MM.1S (cell line): ENCODE results near the gene ZBTB7B.

ENCODE experiments used
- DNase-seq: peaks from one replicate; pipeline ENCODE4 v3.0.0-alpha.2; 2015
- H2AFZ ChIP-seq: fragments of 300-600 bp; sonication (generic); 2 replicates; pipeline ENCODE4 v1.6.0; 2016; ENCODE audit warnings: antibody characterized with exemption, low read length
- H3F3A ChIP-seq: fragments of 300-600 bp; sonication (generic); 2 replicates; pipeline ENCODE4 v1.6.1; 2016; ENCODE audit warnings: mild to moderate bottlenecking, antibody characterized with exemption, low read length, moderate library complexity, mixed read lengths; ENCODE audit not compliant: insufficient read depth
- H3K27ac ChIP-seq: fragments of 300-600 bp; sonication (generic); 2 replicates; pipeline ENCODE4 v1.5.1; 2016; ENCODE audit warnings: mild to moderate bottlenecking, low read length
- H3K27me3 ChIP-seq: fragments of 300-600 bp; sonication (generic); replicated peaks from 2 replicates; pipeline ENCODE4 v1.6.0; 2016; ENCODE audit warnings: low read length; ENCODE audit not compliant: insufficient read depth
- H3K36me3 ChIP-seq: fragments of 300-600 bp; sonication (generic); replicated peaks from 2 replicates; pipeline ENCODE4 v1.6.1; 2016; ENCODE audit warnings: mild to moderate bottlenecking, low read length, mixed read lengths; ENCODE audit not compliant: insufficient read depth
- H3K4me1 ChIP-seq: fragments of 300-600 bp; sonication (generic); 2 replicates; pipeline ENCODE4 v1.6.1; 2016; ENCODE audit warnings: low read length, mixed read lengths
- H3K4me2 ChIP-seq: fragments of 300-600 bp; sonication (generic); 2 replicates; pipeline ENCODE4 v1.6.0; 2016; ENCODE audit warnings: low read depth, low read length
- H3K4me3 ChIP-seq: fragments of 300-600 bp; sonication (generic); 2 replicates; pipeline ENCODE4 v1.5.1; 2016; ENCODE audit warnings: low read length, mixed read lengths
- H3K79me2 ChIP-seq: fragments of 300-600 bp; sonication (generic); 2 replicates; pipeline ENCODE4 v1.6.1; 2016; ENCODE audit warnings: mixed run types, low read length, mixed read lengths
- H3K9ac ChIP-seq: fragments of 300-600 bp; sonication (generic); 2 replicates; pipeline ENCODE4 v1.6.1; 2016; ENCODE audit warnings: low read length, mixed read lengths
- H3K9me2 ChIP-seq: fragments of 300-600 bp; sonication (generic); replicated peaks from 2 replicates; pipeline ENCODE4 v1.6.1; 2016; ENCODE audit warnings: mild to moderate bottlenecking, low read length, mixed read lengths; ENCODE audit not compliant: insufficient read depth
- H3K9me3 ChIP-seq: fragments of 300-600 bp; sonication (generic); replicated peaks from 2 replicates; pipeline ENCODE4 v1.6.1; 2016; ENCODE audit warnings: mild to moderate bottlenecking, low read length, mixed read lengths; ENCODE audit not compliant: insufficient read depth
- H4K20me1 ChIP-seq: fragments of 300-600 bp; sonication (generic); 2 replicates; pipeline ENCODE4 v1.6.1; 2016; ENCODE audit warnings: mild to moderate bottlenecking, low read length, moderate library complexity, mixed read lengths; ENCODE audit not compliant: insufficient read depth
- EZH2 ChIP-seq: fragments of 300-600 bp; sonication (generic); optimal IDR thresholded peaks from 2 replicates; pipeline ENCODE3; 2017; ENCODE audit warnings: low read depth, mild to moderate bottlenecking, antibody characterized with exemption, low read length, mixed read lengths
- EZH2phosphoT487 ChIP-seq: fragments of 300-600 bp; sonication (generic); IDR thresholded peaks from 2 replicates; pipeline ENCODE4 v1.6.1; 2018; ENCODE audit warnings: antibody characterized with exemption, low read length
- TF ChIP-seq, protein P1 (sequence below): fragments of 300-600 bp; sonication (generic); IDR thresholded peaks from 2 replicates; pipeline ENCODE4 v1.5.1; 2016; ENCODE audit warnings: antibody characterized with exemption, low read length, mixed read lengths

The ZBTB7B gene

DNA sequence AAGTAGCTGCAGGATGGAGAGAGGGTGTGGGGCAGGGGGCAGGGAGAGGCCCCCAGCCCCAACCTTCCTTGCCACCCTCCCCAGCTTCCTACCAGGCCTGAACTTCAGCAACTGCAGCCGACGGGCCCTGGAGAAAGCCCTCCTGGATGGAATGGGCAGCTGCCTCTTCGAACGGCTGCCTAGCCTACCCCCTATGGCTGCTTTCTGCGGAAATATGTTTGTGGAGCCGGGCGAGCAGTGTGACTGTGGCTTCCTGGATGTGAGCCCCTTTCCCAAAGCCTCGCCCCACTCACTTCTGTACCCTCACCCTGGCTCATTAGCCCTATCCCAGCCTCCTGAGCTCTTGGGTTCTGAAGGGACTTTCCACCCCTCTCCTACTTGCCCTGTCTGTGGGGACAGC lies 54.5 kb downstream of the ZBTB7B start:
- Histone ChIP-seq H3K4me3 (no peak overlapping the region), H3K36me3 (peaks cover 2% of the 10 kb centered on the region; the same call in 1 of the 2 replicates), H3K9ac (no peak overlapping the region), H3K4me2 (no peak overlapping the region), H3K9me2 (no peaks in the 10 kb centered on the region), H4K20me1 (no peaks in the 10 kb centered on the region), H3K79me2 (peaks cover 25% of the 10 kb centered on the region), H3F3A (no peaks in the 10 kb centered on the region), H3K27ac (no peak overlapping the region), H2AFZ (no peak overlapping the region), H3K9me3 (no peaks in the 10 kb centered on the region), H3K27me3 (no peaks in the 10 kb centered on the region), H3K4me1 (peaks cover 13% of the 10 kb centered on the region)
- TF ChIP-seq EZH2 (no peak), EZH2phosphoT487 (no peak)
- TF ChIP-seq, protein P1, sequence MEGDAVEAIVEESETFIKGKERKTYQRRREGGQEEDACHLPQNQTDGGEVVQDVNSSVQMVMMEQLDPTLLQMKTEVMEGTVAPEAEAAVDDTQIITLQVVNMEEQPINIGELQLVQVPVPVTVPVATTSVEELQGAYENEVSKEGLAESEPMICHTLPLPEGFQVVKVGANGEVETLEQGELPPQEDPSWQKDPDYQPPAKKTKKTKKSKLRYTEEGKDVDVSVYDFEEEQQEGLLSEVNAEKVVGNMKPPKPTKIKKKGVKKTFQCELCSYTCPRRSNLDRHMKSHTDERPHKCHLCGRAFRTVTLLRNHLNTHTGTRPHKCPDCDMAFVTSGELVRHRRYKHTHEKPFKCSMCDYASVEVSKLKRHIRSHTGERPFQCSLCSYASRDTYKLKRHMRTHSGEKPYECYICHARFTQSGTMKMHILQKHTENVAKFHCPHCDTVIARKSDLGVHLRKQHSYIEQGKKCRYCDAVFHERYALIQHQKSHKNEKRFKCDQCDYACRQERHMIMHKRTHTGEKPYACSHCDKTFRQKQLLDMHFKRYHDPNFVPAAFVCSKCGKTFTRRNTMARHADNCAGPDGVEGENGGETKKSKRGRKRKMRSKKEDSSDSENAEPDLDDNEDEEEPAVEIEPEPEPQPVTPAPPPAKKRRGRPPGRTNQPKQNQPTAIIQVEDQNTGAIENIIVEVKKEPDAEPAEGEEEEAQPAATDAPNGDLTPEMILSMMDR = no peak
- no peak for DNase-seq

DNA sequence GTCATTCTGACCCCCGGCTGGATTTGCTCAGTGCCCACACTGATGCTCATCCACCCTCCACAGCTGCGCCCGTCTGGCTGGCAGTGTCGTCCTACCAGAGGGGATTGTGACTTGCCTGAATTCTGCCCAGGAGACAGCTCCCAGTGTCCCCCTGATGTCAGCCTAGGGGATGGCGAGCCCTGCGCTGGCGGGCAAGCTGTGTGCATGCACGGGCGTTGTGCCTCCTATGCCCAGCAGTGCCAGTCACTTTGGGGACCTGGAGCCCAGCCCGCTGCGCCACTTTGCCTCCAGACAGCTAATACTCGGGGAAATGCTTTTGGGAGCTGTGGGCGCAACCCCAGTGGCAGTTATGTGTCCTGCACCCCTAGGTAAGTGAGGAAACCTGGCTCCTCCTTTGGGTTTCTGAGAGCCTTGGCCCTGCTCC lies 55.2 kb downstream of the ZBTB7B start:
- H4K20me1 ChIP-seq = no peaks in the 10 kb centered on the region
- peaks cover 18% of the 10 kb centered on the region for H3K79me2 ChIP-seq
- no peaks in the 10 kb centered on the region for H3K9me3 ChIP-seq
- no peak for DNase-seq
- peaks cover 10% of the 10 kb centered on the region for H3K4me1 ChIP-seq
- no peak overlapping the region for H2AFZ ChIP-seq
- no peak overlapping the region for H3K4me2 ChIP-seq
- H3K9ac ChIP-seq = no peak overlapping the region
- no peaks in the 10 kb centered on the region for H3K27me3 ChIP-seq
- no peaks in the 10 kb centered on the region for H3K9me2 ChIP-seq
- TF ChIP-seq, protein P1 = peak; percentile 19; the same call in 1 of the 2 replicates
- TF ChIP-seq EZH2 = no peak
- H3K4me3 ChIP-seq = no peak overlapping the region
- peaks cover 2% of the 10 kb centered on the region; the same call in 1 of the 2 replicates for H3K36me3 ChIP-seq
- 0 out of 2 replicates have a peak, but pooled peaks cover 2% of the 10 kb centered on the region for H3F3A ChIP-seq
- H3K27ac ChIP-seq = no peak overlapping the region

DNA sequence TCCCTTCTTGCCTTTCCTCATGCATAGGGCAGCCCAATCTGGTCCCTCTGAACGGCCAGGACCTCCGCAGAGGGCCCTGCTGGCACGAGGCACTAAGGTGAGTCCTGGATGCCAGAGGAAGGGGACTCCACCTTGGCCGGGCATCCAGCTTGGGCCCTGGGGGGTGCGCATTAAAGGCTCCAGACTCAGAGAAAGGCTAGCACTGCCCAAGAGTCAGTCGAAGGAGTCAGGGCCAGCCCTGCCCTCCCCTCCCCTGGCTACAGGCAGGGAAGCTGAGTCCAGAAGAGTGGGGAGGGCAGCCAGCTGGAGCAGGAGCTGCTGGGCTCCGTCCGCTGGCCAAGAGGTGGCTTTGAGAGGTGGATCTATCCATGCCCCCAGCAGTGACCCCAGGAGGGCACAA lies 58.1 kb downstream of the ZBTB7B start:
- no peak overlapping the region for H3K4me3 ChIP-seq
- H3K9me2 ChIP-seq = no peaks in the 10 kb centered on the region
- peaks cover 13% of the 10 kb centered on the region for H3K4me1 ChIP-seq
- H3F3A ChIP-seq = peaks cover 17% of the 10 kb centered on the region
- H2AFZ ChIP-seq = no peak overlapping the region
- H3K27ac ChIP-seq = no peak overlapping the region
- TF ChIP-seq EZH2phosphoT487 (no peak), EZH2 (no peak)
- TF ChIP-seq, protein P1 = no peak
- H3K4me2 ChIP-seq = no peak overlapping the region
- H3K79me2 ChIP-seq = 0 out of 2 replicates have a peak, but pooled peaks cover 8% of the 10 kb centered on the region
- H3K27me3 ChIP-seq = no peaks in the 10 kb centered on the region
- no peaks in the 10 kb centered on the region for H3K9me3 ChIP-seq
- H4K20me1 ChIP-seq = no peaks in the 10 kb centered on the region
- peaks cover 2% of the 10 kb centered on the region; the same call in 1 of the 2 replicates for H3K36me3 ChIP-seq
- DNase-seq = no peak
- H3K9ac ChIP-seq = no peak overlapping the region
